NCI-H2196 treated with DMSO at 0.1 percent for 48 hours (cell line): ENCODE measurements around the gene ASF1B.
"Not testable (repeated sequence)": the region's sequence is repeated elsewhere in the genome, so short reads cannot be mapped to it uniquely, and the experiment has no call there.

Experiments
- DNase-seq: peaks from one replicate; lab custom pipeline; 2025; ENCODE audit not compliant: unreplicated experiment; lab: John Stamatoyannopoulos, UW

The ASF1B gene

DNA sequence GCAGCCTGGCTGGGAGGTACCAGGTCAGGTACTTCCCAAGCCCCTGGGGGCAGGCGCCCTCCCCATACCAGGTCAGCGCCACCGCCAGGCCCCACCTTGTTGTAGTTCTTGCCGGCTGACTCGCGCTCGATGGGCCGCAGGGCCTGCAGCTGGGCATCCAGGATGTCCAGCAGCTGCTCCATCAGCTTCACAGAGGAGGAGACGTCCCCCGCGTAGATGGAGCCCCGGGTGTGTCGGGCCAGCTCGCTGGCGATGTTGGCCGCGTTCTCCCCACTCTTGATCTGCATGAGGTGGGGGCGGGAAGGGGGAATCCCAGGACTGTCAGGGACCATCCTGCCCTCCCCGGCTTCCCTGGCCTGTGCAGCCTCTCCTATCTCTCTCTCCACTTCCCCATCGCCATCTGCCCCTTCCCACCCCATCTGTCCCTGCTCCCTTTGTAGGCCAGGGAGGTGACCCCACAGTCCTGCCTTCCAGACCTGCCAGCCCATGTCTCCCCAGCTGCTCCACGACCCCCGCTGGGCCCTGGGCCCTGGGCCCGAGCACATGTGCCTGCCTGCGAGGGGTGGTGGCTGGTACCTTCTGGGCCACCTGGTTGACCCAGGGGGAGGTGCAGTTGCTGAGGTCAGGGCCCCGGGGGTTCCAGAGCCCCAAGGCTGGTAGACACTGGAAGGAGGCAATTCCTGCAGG is 23.8 kb upstream of the ASF1B start:
- DNase-seq, result no peak

GRCh38 chr19:14159059-14159458 is 22.7 kb upstream of the ASF1B start:
- no peak for DNase-seq

- no peak for DNase-seq
Measured at GRCh38 chr19:14158276-14159023, 22.1 kb upstream of the ASF1B start.

- no peak for DNase-seq
Measured at GRCh38 chr19:14156971-14157717, 20.8 kb upstream of the ASF1B start.

GRCh38 chr19:14156122-14156521 is 19.7 kb upstream of the ASF1B start:
- no peak for DNase-seq

GRCh38 chr19:14155371-14155770 is 19.0 kb upstream of the ASF1B start:
- no peak for DNase-seq

DNA sequence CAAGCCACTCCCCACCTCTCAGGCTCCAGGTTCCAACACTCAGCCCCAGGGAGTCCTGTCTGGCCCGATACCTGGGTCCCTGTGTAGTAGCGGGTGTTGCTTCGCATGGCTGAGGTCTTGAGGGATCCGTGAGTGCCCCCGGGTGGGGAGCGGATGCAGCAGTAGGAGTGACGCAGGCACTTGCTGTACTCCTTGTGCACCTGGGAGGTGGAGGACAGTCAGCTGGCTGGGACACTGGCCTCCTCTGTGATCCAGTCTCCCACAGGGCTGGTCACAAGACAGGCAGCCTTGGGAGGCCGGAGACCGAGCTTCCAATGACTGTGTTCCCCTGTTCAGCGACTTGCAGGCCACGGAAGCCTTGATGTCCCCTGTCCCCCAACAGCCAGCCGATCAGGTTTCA is 16.3 kb upstream of the ASF1B start:
- no peak for DNase-seq

GRCh38 chr19:14150770-14151661 is 14.6 kb upstream of the ASF1B start:
- no peak for DNase-seq

GRCh38 chr19:14150041-14150769 is 13.8 kb upstream of the ASF1B start:
- DNase-seq, result no peak

DNA sequence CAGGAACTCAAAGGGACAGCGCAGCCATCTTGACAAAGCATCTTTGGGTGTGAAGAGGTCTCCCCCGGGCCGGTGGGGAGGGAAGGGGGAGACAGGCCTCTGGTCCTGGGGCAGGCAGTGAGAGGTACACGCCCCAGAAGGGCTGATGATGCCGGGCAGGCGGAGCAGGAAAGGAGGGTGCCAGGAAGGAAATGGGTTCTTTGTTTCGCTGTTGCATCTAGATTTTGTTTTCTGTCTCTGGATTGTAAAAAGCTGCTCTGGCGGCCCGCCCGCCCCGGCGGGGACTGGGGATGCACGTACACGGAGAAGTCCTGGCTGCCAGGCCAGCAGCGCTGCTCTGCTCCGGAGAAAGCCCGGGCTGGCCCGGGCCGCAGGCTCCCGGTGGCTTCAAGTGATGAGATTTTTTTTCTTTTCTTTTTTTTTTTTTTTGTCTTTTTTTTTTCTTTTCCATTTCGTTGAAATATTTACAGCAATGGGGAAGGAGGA is 13.2 kb upstream of the ASF1B start:
- no peak for DNase-seq

GRCh38 chr19:14148751-14149410 is 12.5 kb upstream of the ASF1B start:
- no peak for DNase-seq

- DNase-seq, result peak; percentile 39
Measured at GRCh38 chr19:14147797-14148605, 11.6 kb upstream of the ASF1B start.

- DNase-seq, result no peak
Measured at GRCh38 chr19:14146789-14147216, 10.4 kb upstream of the ASF1B start.

- not testable (repeated sequence) for DNase-seq
Measured at GRCh38 chr19:14146169-14146568, 9.8 kb upstream of the ASF1B start.

- no peak for DNase-seq
Measured at GRCh38 chr19:14145381-14145780, 9.0 kb upstream of the ASF1B start.

GRCh38 chr19:14142262-14143190 is 6.1 kb upstream of the ASF1B start:
- no peak for DNase-seq

DNA sequence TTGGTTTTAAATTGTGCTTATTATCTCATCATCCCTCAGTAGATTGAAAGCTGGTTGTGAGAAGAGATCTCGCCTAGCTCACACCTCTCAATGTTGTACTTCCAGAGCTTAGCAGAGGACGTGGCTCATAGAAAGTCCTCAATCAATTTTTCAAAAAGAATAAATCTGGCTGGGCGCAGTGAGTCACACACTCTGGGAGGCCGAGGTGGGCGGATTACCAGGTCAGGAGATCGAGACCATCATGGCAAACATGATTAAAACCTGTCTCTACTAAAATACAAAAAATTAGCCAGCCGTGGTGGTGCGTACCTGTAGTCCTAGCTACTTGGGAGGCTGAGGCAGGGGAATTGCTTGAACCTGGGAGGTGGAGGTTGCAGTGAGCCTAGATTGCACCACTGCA is 4.7 kb upstream of the ASF1B start:
- no peak for DNase-seq

DNA sequence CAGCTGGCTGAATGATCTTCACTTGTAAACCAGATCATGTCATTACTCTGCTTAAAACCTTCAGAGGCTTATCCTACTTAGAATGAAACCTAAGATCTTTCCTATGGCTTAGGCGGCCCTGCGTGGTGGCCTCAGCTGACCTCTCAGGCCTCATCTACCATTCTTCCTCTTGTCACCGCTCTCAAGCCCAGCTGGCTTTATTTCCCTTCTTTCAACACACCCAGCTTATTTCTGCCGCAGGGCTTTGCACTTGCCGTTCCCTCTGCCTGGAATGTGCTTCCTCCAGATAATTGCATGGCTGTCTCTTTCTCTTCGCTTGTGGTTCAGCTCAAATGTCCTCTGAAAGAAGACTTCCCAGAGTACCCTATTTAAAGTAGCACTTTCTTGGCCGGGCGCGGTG is 3.6 kb upstream of the ASF1B start:
- no peak for DNase-seq
